Measurements from ENCODE around the gene IMPDH1. TPM values are rescaled to one million over a fixed set of nuclear protein-coding genes. Genes with fewer than 3 reads are reported as not detected.

Gene IMPDH1
- total RNA-seq, 4 donors from 2014 or later: 43.1 to 68.5 (median 47.4) TPM

- TF ChIP-seq EP300 (IDR thresholded peaks at IDR 0.05) (no peak), POLR2AphosphoS5 (IDR thresholded peaks at IDR 0.05) (no peak), CTCF (IDR thresholded peaks at IDR 0.05) (no peak), POLR2A (IDR thresholded peaks at IDR 0.05) (no peak)
- WGBS: 67% methylated on average over 3 of the region's 3 CpGs
- Histone ChIP-seq H3K4me3 (no peak overlapping the region), H3K4me1 (peaks cover 10% of the 10 kb centered on the region), H3K27ac (no peak overlapping the region), H3K36me3 (no peaks in the 10 kb centered on the region), H3K9me3 (no peaks in the 10 kb centered on the region), H3K27me3 (no peaks in the 10 kb centered on the region)
- no peak for DNase-seq (ENCODE audit: low spot score in 2 of 2)
These were observed 13.1 kb upstream of the IMPDH1 start for GRCh38 chr7:128422842-128423241.

GRCh38 chr7:128422037-128422436 is 12.3 kb upstream of the IMPDH1 start:
- no peak overlapping the region for H3K4me3 ChIP-seq
- WGBS: 84% methylated on average over 1 of the region's 1 CpG
- TF ChIP-seq POLR2A (IDR thresholded peaks at IDR 0.05) (no peak), CTCF (IDR thresholded peaks at IDR 0.05) (no peak), EP300 (IDR thresholded peaks at IDR 0.05) (no peak), POLR2AphosphoS5 (IDR thresholded peaks at IDR 0.05) (no peak)
- no peaks in the 10 kb centered on the region for H3K9me3 ChIP-seq
- H3K36me3 ChIP-seq: no peaks in the 10 kb centered on the region
- DNase-seq (ENCODE audit: low spot score in 2 of 2): no peak
- no peak overlapping the region for H3K27ac ChIP-seq
- no peaks in the 10 kb centered on the region for H3K27me3 ChIP-seq
- H3K4me1 ChIP-seq: peaks cover 5% of the 10 kb centered on the region

- Histone ChIP-seq H3K27me3 (no peaks in the 10 kb centered on the region), H3K4me3 (no peak overlapping the region), H3K4me1 (peaks cover 5% of the 10 kb centered on the region), H3K27ac (no peak overlapping the region), H3K36me3 (no peaks in the 10 kb centered on the region), H3K9me3 (no peaks in the 10 kb centered on the region)
- no peak for TF ChIP-seq EP300 (IDR thresholded peaks at IDR 0.05)
- no peak for TF ChIP-seq CTCF (IDR thresholded peaks at IDR 0.05)
- no peak for TF ChIP-seq POLR2AphosphoS5 (IDR thresholded peaks at IDR 0.05)
- no peak for TF ChIP-seq POLR2A (IDR thresholded peaks at IDR 0.05)
- no peak for DNase-seq (ENCODE audit: low spot score in 2 of 2)
- 67% methylated on average over 1 of the region's 1 CpG for WGBS
These were observed 11.6 kb upstream of the IMPDH1 start for GRCh38 chr7:128421384-128421783.

GRCh38 chr7:128420773-128421172 is 11.0 kb upstream of the IMPDH1 start:
- no peaks in the 10 kb centered on the region for H3K27me3 ChIP-seq
- no peaks in the 10 kb centered on the region for H3K9me3 ChIP-seq
- DNase-seq (ENCODE audit: low spot score in 2 of 2): no peak
- 100% methylated on average over 1 of the region's 1 CpG for whole genome bisulfite sequencing
- no peak overlapping the region for H3K4me3 ChIP-seq
- no peak for TF ChIP-seq POLR2AphosphoS5 (IDR thresholded peaks at IDR 0.05)
- no peak for TF ChIP-seq POLR2A (IDR thresholded peaks at IDR 0.05)
- no peak for TF ChIP-seq CTCF (IDR thresholded peaks at IDR 0.05)
- no peak for TF ChIP-seq EP300 (IDR thresholded peaks at IDR 0.05)
- peaks cover 5% of the 10 kb centered on the region for H3K4me1 ChIP-seq
- no peak overlapping the region for H3K27ac ChIP-seq
- H3K36me3 ChIP-seq: no peaks in the 10 kb centered on the region

GRCh38 chr7:128419257-128419656 is 9.5 kb upstream of the IMPDH1 start:
- no peak for TF ChIP-seq EP300 (IDR thresholded peaks at IDR 0.05)
- no peak for TF ChIP-seq POLR2AphosphoS5 (IDR thresholded peaks at IDR 0.05)
- no peak for TF ChIP-seq CTCF (IDR thresholded peaks at IDR 0.05)
- no peak for TF ChIP-seq POLR2A (IDR thresholded peaks at IDR 0.05)
- Histone ChIP-seq H3K4me3 (no peak overlapping the region), H3K27me3 (no peaks in the 10 kb centered on the region), H3K27ac (no peak overlapping the region), H3K9me3 (no peaks in the 10 kb centered on the region), H3K4me1 (peaks cover 5% of the 10 kb centered on the region), H3K36me3 (no peaks in the 10 kb centered on the region)
- DNase-seq (ENCODE audit: low spot score in 2 of 2): no peak
- WGBS: 92% methylated on average over 7 of the region's 7 CpGs

Measured in suprapubic skin (tissue), 4 donors.